NCI-H510A (cell line): ENCODE measurements around the gene PJA1.

Experiments used
- DNase-seq: peaks from one replicate; lab custom pipeline; 2025; lab: John Stamatoyannopoulos, UW

Gene PJA1

GRCh38 chrX:69142788-69143469 is 22.3 kb downstream of the PJA1 start:
- DNase-seq, result no peak

- no peak for DNase-seq
Observed at GRCh38 chrX:69140837-69141236, 24.4 kb downstream of the PJA1 start.

- DNase-seq, result no peak
Observed at GRCh38 chrX:69139516-69139915, 25.7 kb downstream of the PJA1 start.

DNA sequence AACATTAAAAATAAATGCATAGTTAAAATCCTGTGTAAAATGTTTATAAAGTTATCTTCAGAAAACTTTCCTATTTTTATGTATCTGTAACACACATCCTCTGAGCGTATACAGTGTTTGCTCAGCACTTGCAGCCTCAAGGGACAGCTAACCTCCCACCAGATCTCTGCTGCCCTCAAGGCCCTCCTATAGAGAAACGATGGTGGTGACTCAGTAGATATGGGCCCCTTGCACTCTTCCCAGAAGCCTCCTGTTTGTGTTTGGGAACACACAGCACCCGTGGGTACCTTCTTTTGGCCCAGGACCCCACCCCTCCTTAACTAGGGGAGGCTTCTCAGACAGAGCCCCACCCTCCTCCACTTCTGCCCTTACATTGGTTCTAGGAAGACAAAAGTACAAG is 26.7 kb downstream of the PJA1 start:
- no peak for DNase-seq

DNA sequence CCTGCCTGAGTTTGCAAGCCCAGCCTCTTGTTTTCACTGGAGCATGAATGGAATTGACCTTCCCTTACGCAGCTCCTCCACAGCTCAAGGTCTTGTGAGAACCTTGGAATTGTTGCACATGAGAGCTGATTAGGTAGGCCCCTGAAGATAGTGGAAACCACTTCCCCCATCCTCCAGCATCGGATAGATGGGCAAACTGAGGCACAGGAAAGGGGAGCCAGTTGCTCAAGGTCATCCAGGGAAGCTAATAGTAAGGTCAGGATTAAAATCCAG is 27.2 kb downstream of the PJA1 start:
- DNase-seq, result no peak

- no peak for DNase-seq
Observed at GRCh38 chrX:69137371-69138117, 27.7 kb downstream of the PJA1 start.

DNA sequence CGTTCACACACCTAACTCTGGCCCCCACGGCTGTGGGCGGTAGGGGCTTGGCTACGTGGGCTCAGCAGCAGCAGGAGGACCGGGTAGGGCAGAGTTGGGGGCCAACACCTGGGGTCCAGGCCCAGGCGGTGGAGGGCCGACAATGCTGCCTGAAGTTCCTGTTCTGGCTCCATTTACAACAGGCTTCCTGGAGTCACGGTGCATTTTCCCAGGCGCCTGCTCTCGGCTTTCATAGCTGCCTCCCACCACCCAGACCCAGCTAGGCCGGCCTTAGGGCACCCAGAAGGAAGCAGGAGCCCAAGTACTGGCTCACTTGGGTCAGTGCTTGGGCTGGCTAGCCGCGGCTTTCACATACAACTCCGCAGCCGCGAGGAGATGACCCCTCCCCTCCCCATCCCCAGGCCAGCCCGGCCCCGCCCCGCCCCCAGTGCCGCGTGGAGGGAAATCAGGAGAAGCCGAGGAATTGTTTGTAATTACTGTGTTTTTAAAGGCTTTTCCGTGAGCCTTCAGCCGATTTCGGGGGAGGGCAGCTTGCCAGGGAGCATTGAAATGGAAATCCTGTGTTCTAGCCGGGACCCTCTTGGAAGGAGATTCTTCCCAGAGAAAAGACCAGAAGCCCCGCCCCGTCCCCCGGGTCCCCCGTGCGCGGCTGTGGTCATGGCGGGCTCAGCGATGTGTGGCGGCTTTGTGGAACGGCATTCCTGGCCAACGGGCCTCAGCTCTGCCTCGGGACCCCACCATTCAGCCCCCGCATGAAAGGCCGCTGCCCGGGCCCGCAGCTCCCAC is 28.5 kb downstream of the PJA1 start:
- no peak for DNase-seq

DNA sequence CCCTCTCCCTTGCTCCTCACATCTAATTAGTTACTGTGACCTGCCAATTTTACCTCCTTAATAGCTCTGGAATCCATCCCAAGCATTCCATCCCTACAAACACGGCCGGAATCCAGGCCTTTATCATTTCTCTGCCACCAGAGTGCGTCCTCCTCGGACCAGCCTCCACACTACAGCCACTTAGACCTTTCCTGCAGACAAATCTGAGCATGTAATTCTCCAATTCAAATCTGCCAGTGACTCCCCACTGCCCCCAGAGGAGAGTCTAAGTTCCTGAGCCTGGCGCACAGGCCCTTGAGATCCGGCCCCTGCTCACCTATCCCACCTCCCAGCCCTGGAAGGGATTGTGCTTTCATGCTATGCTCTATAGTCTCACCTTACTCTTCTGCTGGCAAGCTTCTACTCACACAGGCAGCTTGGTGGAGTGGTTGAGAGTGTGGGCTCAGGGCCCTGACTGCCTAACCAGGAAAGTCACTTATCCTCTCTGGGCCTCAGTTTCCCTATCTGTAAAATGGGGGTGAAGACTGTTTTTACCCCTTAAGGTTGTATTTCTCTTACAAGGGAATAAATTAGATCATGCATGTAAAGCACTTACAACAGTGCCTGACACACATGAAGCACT is 31.2 kb downstream of the PJA1 start:
- DNase-seq, result peak; percentile 5

GRCh38 chrX:69131886-69132285 is 33.4 kb downstream of the PJA1 start:
- no peak for DNase-seq

GRCh38 chrX:69130439-69130838 is 34.8 kb downstream of the PJA1 start:
- no peak for DNase-seq

GRCh38 chrX:69128588-69128987 is 36.7 kb downstream of the PJA1 start:
- peak; percentile 8 for DNase-seq

DNA sequence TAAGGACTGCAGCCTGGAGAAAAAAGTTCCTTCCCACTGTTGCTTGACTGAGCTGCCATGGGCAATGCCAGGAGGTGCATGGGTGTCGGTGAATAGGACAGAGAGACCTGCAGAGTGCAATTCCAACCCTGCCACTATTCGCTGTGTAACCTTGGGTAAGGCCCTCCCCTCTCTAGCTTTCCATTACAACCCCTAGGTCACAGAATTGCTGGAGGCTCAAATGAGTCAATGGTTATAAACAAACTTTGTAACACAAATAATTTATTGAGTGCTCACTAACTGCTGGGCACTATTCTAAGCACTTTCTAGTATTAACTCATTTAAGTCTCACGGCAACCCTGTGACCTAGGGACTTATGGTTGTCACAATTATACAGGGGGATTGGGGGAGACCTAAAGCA is 37.8 kb downstream of the PJA1 start:
- no peak for DNase-seq

GRCh38 chrX:69126642-69127041 is 38.6 kb downstream of the PJA1 start:
- DNase-seq, result no peak

DNA sequence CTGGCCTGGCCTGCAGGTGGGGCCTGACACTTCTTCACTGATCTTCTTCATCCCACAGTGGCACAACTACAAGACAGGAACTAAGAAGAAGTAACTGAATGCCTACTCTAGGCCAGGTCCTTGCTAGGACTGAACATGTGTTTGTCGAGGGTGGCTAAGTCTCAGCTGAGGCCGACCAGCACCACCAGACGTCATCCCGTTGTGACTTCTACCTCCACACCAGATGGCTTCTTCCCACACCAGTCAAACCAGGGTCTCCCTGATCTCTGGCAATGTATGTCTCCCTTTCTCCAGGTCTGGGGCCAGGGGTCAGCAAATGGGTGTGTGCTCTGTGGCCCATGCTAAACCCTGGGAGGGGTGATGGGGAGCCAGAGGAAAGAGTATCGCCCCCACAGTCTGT is 40.2 kb downstream of the PJA1 start:
- DNase-seq, result no peak

DNA sequence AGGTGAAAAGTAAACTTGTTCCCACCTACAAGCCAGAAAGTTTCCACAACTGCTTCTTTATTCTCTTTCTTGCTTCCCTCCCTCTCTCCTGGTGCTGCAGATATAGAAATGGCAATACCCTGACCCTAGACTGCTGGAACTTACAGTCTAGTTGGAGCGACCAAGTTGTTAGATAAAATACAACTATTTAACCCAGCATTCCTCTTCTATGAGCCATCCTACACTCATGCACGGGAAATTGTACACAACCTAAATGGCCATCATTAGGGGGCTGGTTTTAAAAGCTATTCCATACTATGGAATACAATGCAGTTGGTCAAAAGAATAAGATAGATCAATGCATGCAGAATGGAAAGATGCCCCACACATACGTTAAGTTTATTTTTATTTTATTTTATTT is 41.1 kb downstream of the PJA1 start:
- no peak for DNase-seq

DNA sequence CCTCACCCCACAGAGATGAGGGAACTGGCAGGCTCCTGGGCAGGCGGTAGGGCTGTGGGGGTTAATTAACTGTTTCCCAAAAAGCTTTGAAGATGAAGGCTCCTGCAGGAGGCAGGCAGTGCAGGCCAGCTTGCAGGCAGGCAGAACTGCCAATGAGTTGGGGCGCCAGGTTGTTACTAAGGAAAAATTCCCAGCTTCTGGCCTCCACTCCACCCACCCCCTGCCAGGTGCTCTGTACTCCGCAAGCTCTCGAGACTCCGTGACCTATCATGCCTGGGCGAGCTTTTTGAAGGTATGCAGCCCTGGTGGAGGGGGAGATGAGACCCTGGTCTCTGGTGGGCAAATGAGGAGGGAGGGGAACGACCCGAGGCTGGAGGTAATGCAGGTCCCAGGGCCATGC is 41.8 kb downstream of the PJA1 start:
- DNase-seq, result no peak

GRCh38 chrX:69121321-69122000 is 43.8 kb downstream of the PJA1 start:
- no peak for DNase-seq

DNA sequence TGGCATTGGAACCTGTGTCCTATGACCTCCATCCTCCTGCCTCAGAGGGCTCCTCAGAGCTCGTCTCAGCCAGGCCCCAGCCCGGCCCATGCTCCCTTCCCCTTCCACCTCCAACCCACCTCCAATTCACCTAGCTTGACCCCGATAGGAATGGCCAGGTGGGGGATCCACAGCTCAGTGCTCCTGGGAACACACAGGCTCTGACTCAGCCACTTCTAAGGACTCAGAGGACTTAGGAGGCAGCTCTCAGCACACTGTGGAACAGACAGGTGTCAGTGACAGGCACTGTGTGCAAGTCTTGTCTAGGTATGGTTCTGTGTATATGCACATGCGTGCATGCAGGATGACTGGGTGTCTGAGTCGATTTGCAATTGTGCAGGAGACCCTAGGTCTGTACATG is 44.8 kb downstream of the PJA1 start:
- DNase-seq, result no peak

DNA sequence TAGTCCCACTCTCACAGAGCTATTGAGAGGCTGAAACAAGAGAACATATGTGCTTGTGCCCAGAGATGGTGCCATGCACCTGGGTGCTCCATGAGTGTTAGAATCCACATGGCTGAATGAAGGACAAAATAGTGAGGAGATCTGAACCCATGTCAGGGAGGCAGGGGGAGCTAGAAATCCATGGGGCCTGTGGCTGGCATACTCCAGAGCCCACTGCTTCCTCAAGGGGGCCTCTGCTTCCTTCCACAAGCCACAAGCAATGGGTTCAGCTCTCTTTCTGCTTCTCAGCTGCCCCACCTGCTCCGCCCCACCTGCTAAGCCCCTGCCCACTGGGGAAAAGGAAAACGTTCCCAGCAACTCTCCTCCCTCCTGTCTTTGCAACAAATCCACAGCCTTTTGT is 46.1 kb downstream of the PJA1 start:
- DNase-seq, result no peak

DNA sequence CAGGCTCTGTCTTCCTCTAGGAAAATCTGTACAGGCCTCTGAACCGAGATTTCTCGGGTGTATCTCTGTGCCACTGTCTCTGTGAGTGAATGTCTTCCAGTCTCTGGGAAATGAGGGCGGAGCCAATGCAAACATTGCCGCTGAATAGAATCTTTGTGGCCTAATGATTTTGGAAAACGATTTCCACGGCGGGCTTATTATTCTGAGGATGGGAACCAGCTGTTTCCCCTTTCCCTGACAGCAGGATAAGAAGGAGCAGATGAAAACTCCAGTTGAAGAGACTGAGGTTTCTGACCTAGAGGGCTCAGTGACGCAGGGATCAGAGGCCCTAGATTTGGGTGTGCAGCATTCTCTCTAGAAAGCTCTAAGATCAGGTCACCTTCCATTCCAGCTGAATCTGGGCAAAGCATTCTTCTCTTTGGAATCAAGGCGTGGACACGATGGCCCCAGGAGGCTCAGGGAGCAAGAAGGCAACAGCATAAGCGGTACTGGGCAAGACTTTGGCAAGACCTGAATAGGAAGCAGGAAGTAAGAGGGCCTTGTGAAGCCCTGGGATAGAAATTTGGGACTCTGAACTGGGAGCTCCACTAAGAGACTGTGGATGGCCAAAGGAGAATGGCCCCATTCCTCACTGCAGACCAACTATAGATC is 47.3 kb downstream of the PJA1 start:
- no peak for DNase-seq

DNA sequence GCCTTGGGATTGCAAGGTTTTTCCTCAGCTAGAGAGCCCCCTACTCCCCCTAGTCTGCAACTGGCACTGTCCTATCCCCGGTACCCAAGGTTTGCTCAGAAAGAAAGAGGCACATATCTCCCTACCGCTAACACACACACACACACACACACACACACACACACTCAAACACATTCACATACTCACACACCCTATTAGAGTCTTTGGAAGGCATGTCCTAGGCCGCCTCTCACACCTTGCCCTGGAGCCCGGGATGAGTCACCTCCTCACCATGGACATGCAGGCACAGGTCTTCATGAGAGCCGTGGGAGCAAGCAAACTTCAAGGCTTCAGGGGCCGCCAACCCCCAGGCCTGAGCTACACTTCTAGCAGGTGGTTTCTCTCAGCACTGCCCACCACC is 49.2 kb downstream of the PJA1 start:
- DNase-seq, result no peak

DNA sequence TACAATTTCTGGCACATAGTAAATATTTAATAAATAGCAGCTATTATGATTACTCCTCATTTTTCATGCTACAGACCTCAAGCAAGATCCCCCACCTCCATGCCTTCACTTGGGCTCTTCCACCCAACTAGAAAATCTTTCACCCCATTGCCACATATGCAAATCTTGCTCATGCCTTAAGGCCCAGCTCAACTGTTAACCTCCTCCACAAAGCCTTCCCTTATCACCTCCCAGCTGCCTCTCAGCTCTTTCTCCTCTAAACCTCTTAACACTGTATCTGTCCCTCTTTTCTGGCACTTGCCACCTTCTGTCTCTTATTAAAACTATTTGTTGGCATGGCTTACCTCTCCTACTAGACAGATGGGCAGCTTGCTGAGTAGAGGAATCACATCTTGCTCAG is 51.5 kb downstream of the PJA1 start:
- no peak for DNase-seq
